Glutamatergic neuron (in vitro differentiated cells): ENCODE measurements around the gene SEMA3G. TPM values are rescaled to one million over a fixed set of nuclear protein-coding genes. Genes with fewer than 3 reads are reported as not detected.

Experiments
- DNase-seq: peaks from one replicate; pipeline ENCODE4 v3.0.0; 2022
- H3K27ac Mint-ChIP-seq: one replicate; pipeline ENCODE4 v1.8.0; 2020; ENCODE audit warnings: mild to moderate bottlenecking, mixed read lengths, inconsistent platforms; ENCODE audit not compliant: unreplicated experiment
- H3K27me3 Mint-ChIP-seq: one replicate; pipeline ENCODE4 v1.8.0; 2020; ENCODE audit warnings: mild to moderate bottlenecking, moderate library complexity, mixed read lengths, inconsistent platforms; ENCODE audit not compliant: unreplicated experiment
- H3K36me3 Mint-ChIP-seq: one replicate; pipeline ENCODE4 v1.8.0; 2020; ENCODE audit warnings: mild to moderate bottlenecking, mixed read lengths, inconsistent platforms; ENCODE audit not compliant: unreplicated experiment
- H3K4me1 Mint-ChIP-seq: one replicate; pipeline ENCODE4 v1.8.0; 2020; ENCODE audit warnings: mild to moderate bottlenecking, low read depth, mixed read lengths, inconsistent platforms; ENCODE audit not compliant: unreplicated experiment
- H3K4me3 Mint-ChIP-seq: one replicate; pipeline ENCODE4 v1.8.0; 2020; ENCODE audit warnings: mild to moderate bottlenecking, mixed read lengths, inconsistent platforms; ENCODE audit not compliant: unreplicated experiment
- H3K9me3 Mint-ChIP-seq: one replicate; pipeline ENCODE4 v1.8.0; 2020; ENCODE audit warnings: mild to moderate bottlenecking, moderate library complexity, mixed read lengths, inconsistent platforms; ENCODE audit not compliant: unreplicated experiment
- CTCF ChIP-seq: fragments of 200-600 bp; sonication (generic); IDR thresholded peaks from one replicate; pipeline ENCODE4 v1.5.0; 2021; ENCODE audit not compliant: partially characterized antibody, unreplicated experiment
- total RNA-seq: library from RNA; stranded (reverse); fragmentation: NEBNext Ultra II Directional; extraction: Animal tissue kit (Norgen Biotek cat#: 25700); gene quantifications from one replicate; pipeline ENCODE4 v1.2.1, GENCODE V29; 2021; ENCODE audit not compliant: unreplicated experiment

SEMA3G gene
- total RNA-seq, 1 donor from 2014 or later = 0.59 TPM

DNA sequence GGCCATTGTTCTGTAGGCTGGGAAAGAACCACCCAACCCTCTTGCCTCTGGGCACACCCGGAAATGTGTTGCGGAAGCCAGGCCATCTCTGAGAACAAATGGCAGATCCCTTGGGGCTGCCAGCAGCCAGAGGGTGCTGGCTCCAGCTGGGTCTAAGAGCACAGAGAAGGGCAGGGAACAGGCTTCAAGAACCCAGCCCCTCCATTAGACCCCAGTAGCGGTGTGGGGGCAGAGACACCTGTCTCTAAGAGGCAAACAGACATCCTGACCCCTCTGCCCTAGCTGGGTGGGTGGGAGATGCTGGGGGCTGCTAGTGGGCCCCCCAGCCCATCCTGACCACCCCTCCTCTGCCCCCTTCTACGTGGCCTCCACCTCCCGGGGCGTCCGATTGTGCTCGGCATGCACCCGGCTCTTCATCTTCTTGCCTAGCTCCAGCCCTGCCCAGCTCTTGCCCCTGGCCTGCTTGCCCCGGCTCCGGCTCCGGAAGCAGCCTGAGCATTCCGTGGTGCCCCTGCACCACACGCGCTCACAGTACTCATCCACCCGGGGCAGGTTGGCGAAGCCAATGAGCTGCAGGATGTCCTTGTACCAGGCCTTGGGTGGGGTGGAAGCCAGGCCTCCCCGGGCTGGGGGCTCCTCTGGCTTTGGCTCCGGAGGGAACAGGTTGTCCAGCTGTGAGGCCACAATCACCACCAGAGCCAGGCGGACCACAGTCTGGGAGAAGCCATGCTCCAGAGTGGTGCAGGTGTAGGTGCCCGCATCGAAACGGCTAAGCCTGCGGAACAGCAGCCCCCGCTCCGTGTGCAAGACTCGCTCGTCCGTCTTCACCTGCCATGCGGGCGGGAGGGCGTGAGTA is 9.4 kb downstream of the SEMA3G start:
- no peaks in the 10 kb centered on the region for H3K36me3 Mint-ChIP-seq
- TF ChIP-seq CTCF = no peak
- no peaks in the 10 kb centered on the region for H3K9me3 Mint-ChIP-seq
- no peak overlapping the region for H3K27ac Mint-ChIP-seq
- H3K4me1 Mint-ChIP-seq = peaks cover 20% of the 10 kb centered on the region
- peaks cover 5% of the 10 kb centered on the region for H3K27me3 Mint-ChIP-seq
- H3K4me3 Mint-ChIP-seq = no peak overlapping the region
- DNase-seq = no peak

- Mint-ChIP-seq H3K4me3 (peak overlapping the region; percentile 1), H3K36me3 (no peaks in the 10 kb centered on the region), H3K9me3 (no peaks in the 10 kb centered on the region), H3K27ac (peak overlapping the region; percentile 36), H3K27me3 (peaks cover 3% of the 10 kb centered on the region), H3K4me1 (peaks cover 20% of the 10 kb centered on the region)
- no peak for DNase-seq
- no peak for TF ChIP-seq CTCF
These were observed 10.3 kb downstream of the SEMA3G start for GRCh38 chr3:52434491-52435115.

DNA sequence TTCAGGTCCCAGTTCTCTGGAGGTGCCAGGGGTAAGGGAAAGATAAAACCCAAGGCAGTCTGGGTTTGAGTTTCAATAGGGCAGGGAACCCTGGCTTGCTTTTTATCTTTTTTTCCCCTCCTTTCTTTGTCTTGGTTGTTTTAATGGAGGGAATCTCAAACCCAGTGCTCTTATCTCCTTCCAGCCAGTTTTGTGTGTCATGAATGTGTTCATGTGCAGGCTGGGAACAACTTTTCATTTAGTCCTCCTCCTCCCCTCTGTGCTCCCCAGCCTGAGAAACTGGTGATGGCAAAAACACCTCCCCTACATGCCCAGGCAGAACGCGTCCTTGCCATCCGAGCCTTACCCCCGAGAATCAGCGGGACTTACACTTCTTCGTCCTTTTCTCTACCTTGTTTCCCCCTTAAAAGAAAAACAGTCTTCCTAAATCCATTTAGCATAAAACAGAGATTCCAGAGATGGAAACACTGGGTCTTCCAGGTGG is 10.9 kb downstream of the SEMA3G start:
- H3K4me1 Mint-ChIP-seq = peaks cover 20% of the 10 kb centered on the region
- DNase-seq = no peak
- no peaks in the 10 kb centered on the region for H3K9me3 Mint-ChIP-seq
- H3K27me3 Mint-ChIP-seq = peaks cover 3% of the 10 kb centered on the region
- TF ChIP-seq CTCF = no peak
- H3K4me3 Mint-ChIP-seq = peak overlapping the region; percentile 44
- H3K36me3 Mint-ChIP-seq = no peaks in the 10 kb centered on the region
- peak overlapping the region; percentile 36 for H3K27ac Mint-ChIP-seq

- no peak for TF ChIP-seq CTCF
- no peaks in the 10 kb centered on the region for H3K36me3 Mint-ChIP-seq
- H3K4me3 Mint-ChIP-seq = peak overlapping the region; percentile 44
- peaks cover 3% of the 10 kb centered on the region for H3K27me3 Mint-ChIP-seq
- peak overlapping the region; percentile 36 for H3K27ac Mint-ChIP-seq
- H3K9me3 Mint-ChIP-seq = no peaks in the 10 kb centered on the region
- H3K4me1 Mint-ChIP-seq = peaks cover 20% of the 10 kb centered on the region
- no peak for DNase-seq
These were observed 11.4 kb downstream of the SEMA3G start for GRCh38 chr3:52433328-52433995.
